H7 (cell line): Measurements from ENCODE around the gene TBX5. TPM values are rescaled to one million over a fixed set of nuclear protein-coding genes. Genes with fewer than 3 reads are reported as not detected.

Source experiments
- DNase-seq: peaks from one replicate; pipeline ENCODE4 v3.0.0; 2012
- H3K27me3 ChIP-seq: 2 replicates; pipeline ENCODE4 v1.6.0; 2011; ENCODE audit warnings: mild to moderate bottlenecking, low read length; ENCODE audit not compliant: control insufficient read depth, insufficient read depth
- H3K36me3 ChIP-seq: replicated peaks from 2 replicates; pipeline ENCODE4 v1.5.1; 2011; ENCODE audit warnings: low read length; ENCODE audit not compliant: control insufficient read depth, insufficient read depth
- H3K4me3 ChIP-seq: 2 replicates; pipeline ENCODE4 v1.5.1; 2011; ENCODE audit warnings: low read depth, mild to moderate bottlenecking, control low read depth, low read length, moderate library complexity; ENCODE audit not compliant: insufficient read depth
- total RNA-seq: library from RNA; depleted of rRNA; stranded (reverse); fragments of >200 nt; shearing (Covaris generic); gene quantifications from 2 replicates; pipeline ENCODE4 v1.2.3, GENCODE V29; 2014

The TBX5 gene
- total RNA-seq, 1 experiment from 2014 or later: not detected

DNA sequence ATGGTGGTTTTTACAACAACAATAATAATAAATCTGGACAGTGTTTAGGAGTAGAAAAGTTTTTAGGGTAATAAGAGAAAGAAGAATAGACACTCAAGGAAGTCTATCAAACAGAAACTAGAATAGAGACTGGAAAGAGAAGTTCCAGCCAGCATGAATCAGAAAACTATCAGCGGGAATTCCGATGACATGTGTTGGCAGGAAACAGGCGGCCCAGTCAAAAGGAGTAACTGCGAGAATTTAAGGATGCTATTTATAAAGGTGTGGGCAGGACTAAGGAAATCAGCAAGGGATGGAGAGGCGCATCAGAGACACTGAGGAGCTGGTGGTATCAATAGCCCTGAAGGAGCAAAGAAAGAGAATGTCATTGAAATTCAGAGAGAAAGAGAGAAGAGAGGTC is 89.9 kb downstream of the TBX5 start:
- DNase-seq: no peak
- Histone ChIP-seq H3K36me3 (no peaks in the 10 kb centered on the region), H3K27me3 (no peaks in the 10 kb centered on the region), H3K4me3 (no peak overlapping the region)

DNA sequence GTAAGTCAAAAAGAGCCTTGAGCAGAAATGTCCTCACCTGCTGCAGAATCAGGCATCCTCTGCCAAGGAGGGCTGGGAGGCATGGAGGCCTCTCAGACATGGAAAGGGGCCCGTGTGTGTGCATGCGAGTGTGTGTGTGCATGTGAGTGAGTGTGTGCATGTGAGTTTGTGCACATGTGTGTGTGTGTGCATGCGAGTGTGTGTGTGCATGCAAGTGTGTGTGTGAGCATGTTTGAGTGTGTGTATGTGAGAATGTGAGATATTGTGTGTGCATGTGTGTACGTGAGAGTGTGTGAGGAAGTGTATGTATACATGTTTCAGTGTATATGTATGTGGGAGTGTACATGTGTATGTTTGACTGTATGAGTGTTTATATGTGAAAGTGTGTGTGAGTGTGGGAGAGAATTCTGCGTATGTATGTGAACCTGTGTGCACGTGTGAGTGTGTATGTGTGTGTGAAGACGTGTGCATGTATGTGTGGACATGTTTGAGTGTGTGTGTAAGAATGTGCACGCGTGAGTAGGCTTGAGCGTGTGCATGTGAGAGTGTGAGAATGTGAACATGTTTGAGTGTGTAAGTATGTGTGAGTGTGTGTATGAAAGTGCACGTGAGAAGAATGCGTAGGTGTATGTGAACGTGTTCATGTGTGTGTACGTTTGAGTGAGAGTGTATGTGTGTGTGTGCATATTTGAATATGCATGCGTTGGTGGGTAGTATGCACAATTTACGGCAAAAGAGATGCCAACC is 90.8 kb downstream of the TBX5 start:
- no peaks in the 10 kb centered on the region for H3K27me3 ChIP-seq
- no peak for DNase-seq
- H3K4me3 ChIP-seq: no peak overlapping the region
- H3K36me3 ChIP-seq: no peaks in the 10 kb centered on the region

DNA sequence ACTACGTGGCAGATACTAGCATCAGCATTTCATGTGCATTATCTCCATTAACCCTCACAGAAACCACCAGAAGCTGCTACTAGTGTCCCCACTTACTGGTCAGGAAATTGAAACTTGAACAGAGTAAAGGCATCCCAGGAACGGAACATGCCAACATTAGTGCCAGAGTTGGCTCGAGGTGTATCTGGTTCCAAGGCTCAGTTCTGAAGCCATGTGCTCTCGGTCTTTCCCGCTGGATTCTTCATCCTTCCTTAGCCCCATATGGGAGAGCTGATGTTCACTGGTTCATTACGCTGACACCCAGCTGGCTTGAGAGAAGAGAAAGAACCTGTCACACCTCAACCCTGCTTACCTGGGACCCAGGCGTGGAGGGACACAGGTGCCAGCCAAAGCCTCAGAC is 91.5 kb downstream of the TBX5 start:
- no peak for DNase-seq
- no peaks in the 10 kb centered on the region for H3K27me3 ChIP-seq
- H3K36me3 ChIP-seq: no peaks in the 10 kb centered on the region
- H3K4me3 ChIP-seq: no peak overlapping the region

DNA sequence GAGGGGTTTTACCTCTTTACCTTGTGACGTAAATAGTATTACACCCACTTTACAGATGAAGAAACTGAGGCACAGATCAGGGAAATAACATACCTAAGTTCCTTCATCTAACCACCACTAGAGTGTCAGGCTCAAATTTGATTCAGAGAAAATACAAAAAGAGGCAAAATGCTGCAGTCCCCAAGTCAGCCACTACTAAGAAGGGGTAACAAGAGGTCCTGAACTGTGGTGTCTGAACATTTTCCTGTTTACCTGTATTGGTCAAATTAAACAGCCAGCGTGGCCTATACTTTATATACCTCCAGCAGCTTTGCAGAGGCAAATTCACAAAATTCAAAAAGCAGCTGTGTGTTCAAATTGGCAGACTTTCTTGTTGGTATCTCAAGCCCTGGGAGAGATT is 92.0 kb downstream of the TBX5 start:
- H3K4me3 ChIP-seq: no peak overlapping the region
- H3K27me3 ChIP-seq: no peaks in the 10 kb centered on the region
- no peak for DNase-seq
- no peaks in the 10 kb centered on the region for H3K36me3 ChIP-seq

DNA sequence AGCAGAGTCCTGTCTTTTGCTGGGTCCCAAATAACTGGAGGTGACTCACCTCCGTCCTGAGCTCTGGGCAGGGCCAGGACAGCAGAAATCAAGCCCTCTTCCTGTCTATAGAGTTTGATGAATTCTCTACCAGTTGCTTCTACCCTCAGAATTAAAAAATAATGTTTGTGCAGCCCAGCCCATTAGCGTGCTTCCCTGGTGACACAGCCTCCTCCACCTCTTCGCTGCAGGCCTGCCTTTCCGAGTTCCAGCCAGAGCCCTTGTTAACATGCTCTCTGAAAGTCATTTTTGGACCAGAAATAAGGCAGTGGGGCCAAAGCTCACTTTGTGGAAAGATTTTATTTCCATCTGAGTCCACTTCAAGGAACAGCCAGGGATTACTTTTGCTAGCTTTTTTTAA is 94.0 kb downstream of the TBX5 start:
- Histone ChIP-seq H3K27me3 (no peaks in the 10 kb centered on the region), H3K36me3 (no peaks in the 10 kb centered on the region), H3K4me3 (no peak overlapping the region)
- no peak for DNase-seq

DNA sequence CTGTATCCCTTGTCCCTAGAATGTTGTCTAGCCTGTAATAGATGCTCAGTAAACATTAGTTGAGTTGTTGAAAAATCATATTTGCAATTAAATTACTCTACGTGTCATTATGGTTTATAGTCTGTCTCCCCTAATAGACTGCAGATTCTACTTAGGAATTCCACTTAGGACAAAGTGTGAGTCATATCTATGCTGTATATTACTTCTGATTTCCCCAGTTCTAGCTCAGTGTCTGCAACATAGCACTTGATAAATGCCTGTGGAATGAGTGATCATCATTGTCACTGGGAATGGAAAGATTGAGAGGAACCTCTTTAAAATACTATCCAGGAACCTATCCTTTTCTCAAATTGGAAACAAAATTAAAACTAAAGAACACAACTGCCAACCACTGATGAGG is 99.3 kb downstream of the TBX5 start:
- no peak overlapping the region for H3K4me3 ChIP-seq
- no peaks in the 10 kb centered on the region for H3K27me3 ChIP-seq
- no peaks in the 10 kb centered on the region for H3K36me3 ChIP-seq
- DNase-seq: no peak

DNA sequence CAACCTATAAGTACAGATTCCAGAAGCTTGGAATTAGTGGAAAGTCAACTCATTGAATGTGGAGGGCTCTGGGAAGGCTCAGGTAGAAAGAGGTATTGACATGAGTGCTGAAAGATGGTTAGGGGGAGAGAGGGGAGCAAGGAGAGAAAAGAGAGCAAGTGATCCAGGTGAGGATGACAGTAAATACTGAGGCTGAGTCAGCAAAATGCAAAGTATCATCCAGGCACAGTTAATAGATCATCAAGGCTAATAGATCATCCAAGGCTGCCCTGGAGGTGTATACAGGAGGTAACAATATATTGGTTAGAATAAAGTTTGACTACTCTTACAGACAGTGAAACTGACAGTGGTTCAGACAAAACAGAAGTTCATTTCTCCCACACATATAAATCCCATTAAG is 100.5 kb downstream of the TBX5 start:
- H3K36me3 ChIP-seq: no peaks in the 10 kb centered on the region
- no peak overlapping the region for H3K4me3 ChIP-seq
- DNase-seq: no peak
- no peaks in the 10 kb centered on the region for H3K27me3 ChIP-seq
